ENCODE results near the gene TMEM88.

Gene TMEM88

DNA sequence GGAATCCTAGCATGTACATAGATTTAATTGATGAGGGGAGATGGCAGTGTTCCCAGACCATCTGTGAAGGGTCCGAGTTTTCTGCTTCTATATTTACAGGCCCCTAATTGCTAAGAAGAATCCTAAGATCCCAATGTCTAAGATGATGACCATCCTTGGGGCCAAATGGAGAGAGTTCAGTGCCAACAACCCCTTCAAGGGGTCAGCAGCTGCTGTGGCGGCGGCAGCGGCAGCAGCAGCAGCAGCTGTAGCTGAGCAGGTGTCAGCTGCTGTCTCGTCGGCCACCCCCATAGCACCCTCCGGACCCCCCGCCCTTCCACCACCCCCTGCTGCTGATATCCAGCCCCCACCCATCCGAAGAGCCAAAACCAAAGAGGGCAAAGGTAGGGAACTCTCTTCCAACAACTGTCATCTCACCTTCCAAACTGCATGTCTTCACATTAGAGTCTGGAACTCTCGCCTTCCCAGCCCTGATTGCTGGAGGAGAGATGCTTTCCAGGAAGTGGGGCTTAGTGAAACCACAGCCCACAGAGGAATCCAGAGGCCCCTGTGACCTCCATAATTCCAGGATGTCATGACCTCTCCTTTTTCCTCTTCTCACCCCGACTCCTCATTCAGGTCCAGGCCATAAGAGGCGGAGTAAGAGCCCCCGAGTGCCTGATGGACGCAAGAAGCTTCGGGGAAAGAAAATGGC lies 38.5 kb downstream of the TMEM88 start:
- TF ChIP-seq POLR2AphosphoS5 (IDR thresholded peaks at IDR 0.05; ENCODE audit: low read depth, low read length): no peak
- no peak for TF ChIP-seq SIN3A (IDR thresholded peaks at IDR 0.05; ENCODE audit: borderline replicate concordance, insufficient read depth, low read length)
- TF ChIP-seq, protein P1, sequence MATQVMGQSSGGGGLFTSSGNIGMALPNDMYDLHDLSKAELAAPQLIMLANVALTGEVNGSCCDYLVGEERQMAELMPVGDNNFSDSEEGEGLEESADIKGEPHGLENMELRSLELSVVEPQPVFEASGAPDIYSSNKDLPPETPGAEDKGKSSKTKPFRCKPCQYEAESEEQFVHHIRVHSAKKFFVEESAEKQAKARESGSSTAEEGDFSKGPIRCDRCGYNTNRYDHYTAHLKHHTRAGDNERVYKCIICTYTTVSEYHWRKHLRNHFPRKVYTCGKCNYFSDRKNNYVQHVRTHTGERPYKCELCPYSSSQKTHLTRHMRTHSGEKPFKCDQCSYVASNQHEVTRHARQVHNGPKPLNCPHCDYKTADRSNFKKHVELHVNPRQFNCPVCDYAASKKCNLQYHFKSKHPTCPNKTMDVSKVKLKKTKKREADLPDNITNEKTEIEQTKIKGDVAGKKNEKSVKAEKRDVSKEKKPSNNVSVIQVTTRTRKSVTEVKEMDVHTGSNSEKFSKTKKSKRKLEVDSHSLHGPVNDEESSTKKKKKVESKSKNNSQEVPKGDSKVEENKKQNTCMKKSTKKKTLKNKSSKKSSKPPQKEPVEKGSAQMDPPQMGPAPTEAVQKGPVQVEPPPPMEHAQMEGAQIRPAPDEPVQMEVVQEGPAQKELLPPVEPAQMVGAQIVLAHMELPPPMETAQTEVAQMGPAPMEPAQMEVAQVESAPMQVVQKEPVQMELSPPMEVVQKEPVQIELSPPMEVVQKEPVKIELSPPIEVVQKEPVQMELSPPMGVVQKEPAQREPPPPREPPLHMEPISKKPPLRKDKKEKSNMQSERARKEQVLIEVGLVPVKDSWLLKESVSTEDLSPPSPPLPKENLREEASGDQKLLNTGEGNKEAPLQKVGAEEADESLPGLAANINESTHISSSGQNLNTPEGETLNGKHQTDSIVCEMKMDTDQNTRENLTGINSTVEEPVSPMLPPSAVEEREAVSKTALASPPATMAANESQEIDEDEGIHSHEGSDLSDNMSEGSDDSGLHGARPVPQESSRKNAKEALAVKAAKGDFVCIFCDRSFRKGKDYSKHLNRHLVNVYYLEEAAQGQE (IDR thresholded peaks at IDR 0.05; ENCODE audit: insufficient read depth in 1 of 2, low read depth in 2 of 2, low read length in 2 of 2): no peak
- no peak for TF ChIP-seq FOXP2 (optimal IDR thresholded peaks at IDR 0.05; ENCODE audit: borderline replicate concordance, extremely low read depth, extremely low read length, insufficient read depth)
- TF ChIP-seq TAF1 (IDR thresholded peaks at IDR 0.05; ENCODE audit: borderline replicate concordance, insufficient read depth, low read length): no peak

DNA sequence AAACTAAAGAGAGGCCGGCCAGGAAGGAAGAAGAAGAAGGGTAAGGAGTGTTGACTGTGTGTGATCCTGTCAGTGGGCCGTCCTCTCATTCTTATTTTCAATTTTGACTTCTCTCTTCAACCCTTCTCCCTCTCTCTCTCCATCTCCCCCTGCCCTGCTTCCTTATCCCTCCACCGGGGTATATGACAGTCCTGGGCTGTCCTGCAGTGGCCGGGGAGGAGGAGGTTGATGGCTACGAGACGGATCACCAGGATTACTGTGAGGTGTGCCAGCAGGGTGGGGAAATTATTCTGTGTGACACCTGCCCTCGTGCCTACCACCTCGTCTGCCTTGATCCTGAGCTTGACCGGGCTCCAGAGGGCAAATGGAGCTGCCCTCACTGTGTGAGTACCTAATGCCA lies 39.4 kb downstream of the TMEM88 start:
- TF ChIP-seq, protein P1 (IDR thresholded peaks at IDR 0.05; ENCODE audit: insufficient read depth in 1 of 2, low read depth in 2 of 2, low read length in 2 of 2): no peak
- TF ChIP-seq POLR2AphosphoS5 (IDR thresholded peaks at IDR 0.05; ENCODE audit: low read depth, low read length) (no peak), FOXP2 (optimal IDR thresholded peaks at IDR 0.05; ENCODE audit: borderline replicate concordance, extremely low read depth, extremely low read length, insufficient read depth) (no peak), TAF1 (IDR thresholded peaks at IDR 0.05; ENCODE audit: borderline replicate concordance, insufficient read depth, low read length) (no peak), SIN3A (IDR thresholded peaks at IDR 0.05; ENCODE audit: borderline replicate concordance, insufficient read depth, low read length) (no peak)

- TF ChIP-seq, protein P1 (IDR thresholded peaks at IDR 0.05; ENCODE audit: insufficient read depth in 1 of 2, low read depth in 2 of 2, low read length in 2 of 2): no peak
- TF ChIP-seq FOXP2 (optimal IDR thresholded peaks at IDR 0.05; ENCODE audit: borderline replicate concordance, extremely low read depth, extremely low read length, insufficient read depth) (no peak), SIN3A (IDR thresholded peaks at IDR 0.05; ENCODE audit: borderline replicate concordance, insufficient read depth, low read length) (no peak), TAF1 (IDR thresholded peaks at IDR 0.05; ENCODE audit: borderline replicate concordance, insufficient read depth, low read length) (no peak), POLR2AphosphoS5 (IDR thresholded peaks at IDR 0.05; ENCODE audit: low read depth, low read length) (no peak)
These were observed 40.0 kb downstream of the TMEM88 start for GRCh38 chr17:7894866-7895265.

DNA sequence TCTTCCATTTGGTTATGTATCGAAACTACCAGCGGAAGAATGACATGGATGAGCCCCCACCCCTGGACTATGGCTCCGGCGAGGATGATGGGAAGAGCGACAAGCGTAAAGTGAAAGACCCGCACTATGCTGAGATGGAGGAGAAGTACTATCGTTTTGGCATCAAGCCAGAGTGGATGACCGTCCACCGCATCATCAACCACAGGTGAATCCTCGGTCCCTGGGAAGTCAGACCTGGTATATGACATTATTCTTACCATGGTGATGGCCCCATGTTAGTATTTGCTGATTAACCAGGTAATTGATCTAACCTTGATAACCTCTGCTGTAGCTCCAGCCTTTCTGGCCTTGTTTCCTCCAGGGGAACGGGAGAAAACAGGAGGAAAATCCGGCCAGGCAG lies 42.2 kb downstream of the TMEM88 start:
- TF ChIP-seq POLR2AphosphoS5 (IDR thresholded peaks at IDR 0.05; ENCODE audit: low read depth, low read length): no peak

DNA sequence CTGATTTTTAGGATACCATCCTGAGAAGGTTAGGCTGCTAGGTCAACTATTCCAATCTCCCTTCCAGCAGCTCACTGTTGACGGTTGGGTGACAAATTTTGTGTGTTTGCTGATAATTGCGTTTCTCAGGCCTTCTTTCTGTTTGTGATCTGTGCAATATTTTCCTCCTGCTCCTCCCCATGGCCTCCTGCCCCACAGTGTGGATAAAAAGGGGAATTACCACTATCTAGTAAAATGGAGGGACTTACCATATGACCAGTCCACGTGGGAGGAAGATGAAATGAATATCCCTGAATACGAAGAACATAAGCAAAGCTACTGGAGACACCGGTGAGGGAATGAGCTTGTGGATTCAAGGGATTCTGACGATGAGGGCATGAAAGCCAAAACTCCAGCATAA lies 42.9 kb downstream of the TMEM88 start:
- TF ChIP-seq TAF1 (IDR thresholded peaks at IDR 0.05; ENCODE audit: borderline replicate concordance, insufficient read depth, low read length) (no peak), SIN3A (IDR thresholded peaks at IDR 0.05; ENCODE audit: borderline replicate concordance, insufficient read depth, low read length) (no peak), FOXP2 (optimal IDR thresholded peaks at IDR 0.05; ENCODE audit: borderline replicate concordance, extremely low read depth, extremely low read length, insufficient read depth) (no peak), POLR2AphosphoS5 (IDR thresholded peaks at IDR 0.05; ENCODE audit: low read depth, low read length) (no peak)
- TF ChIP-seq, protein P1 (IDR thresholded peaks at IDR 0.05; ENCODE audit: insufficient read depth in 1 of 2, low read depth in 2 of 2, low read length in 2 of 2): no peak

Data from PFSK-1 (cell line).